ENCODE results near the gene FLRT2.

DNA sequence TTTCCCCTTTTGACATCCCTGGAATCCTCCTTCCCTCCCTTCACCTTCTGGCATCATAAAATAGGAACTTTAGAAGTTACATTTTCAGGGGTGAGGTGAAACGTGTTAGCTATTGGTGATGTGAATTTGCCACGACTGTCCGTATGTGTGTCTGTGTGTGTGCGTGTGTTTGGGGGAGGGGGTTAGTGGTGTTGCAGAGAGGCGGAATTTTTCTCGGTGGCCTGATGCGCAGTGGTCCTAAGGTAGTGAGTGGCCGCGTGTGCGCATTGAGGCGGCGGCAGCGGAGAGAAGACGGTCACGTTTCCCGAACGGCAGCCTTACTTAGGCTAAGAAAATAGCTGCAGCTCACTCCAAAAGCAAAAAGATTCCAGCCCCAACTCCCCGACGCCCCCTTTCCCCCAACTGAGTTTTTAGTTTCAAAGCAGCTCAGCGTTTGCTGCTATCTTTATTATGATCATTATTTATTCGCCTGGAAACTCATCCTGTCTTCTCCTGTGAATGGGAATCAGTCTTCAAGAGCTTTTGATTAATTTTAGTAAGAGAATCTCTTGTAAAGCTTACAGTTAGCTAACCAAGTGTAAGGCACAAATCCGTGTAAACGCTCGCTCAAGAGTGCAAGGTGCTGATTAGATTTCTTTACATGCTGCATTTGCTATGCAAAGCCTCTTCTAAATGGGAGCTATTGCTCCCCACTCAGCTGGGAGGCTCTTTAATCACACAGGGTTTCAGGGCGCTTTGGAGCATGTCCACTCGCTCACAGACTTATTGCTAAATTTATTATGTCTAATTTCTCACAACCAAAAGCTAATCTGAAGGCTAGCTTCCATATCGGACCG lies 4.7 kb downstream of the FLRT2 start:
- TF ChIP-seq CTCF (IDR thresholded peaks at IDR 0.05) (no peak), POLR2A (IDR thresholded peaks at IDR 0.05) (no peak)

Data from esophagus squamous epithelium (tissue), 4 donors.